Measurements from ENCODE around the gene IRF3.
A peak's percentile ranks its signal among the peaks of the same experiment; 100 is the strongest.

Gene IRF3

GRCh38 chr19:49651029-49651819 lies 14.4 kb downstream of the IRF3 start:
- no peak overlapping the region for H3K4me3 ChIP-seq (ENCODE audit: control insufficient read depth, low read depth, low read length)
- DNase-seq (ENCODE audit: low read depth), result no peak
- TF ChIP-seq, protein P1, sequence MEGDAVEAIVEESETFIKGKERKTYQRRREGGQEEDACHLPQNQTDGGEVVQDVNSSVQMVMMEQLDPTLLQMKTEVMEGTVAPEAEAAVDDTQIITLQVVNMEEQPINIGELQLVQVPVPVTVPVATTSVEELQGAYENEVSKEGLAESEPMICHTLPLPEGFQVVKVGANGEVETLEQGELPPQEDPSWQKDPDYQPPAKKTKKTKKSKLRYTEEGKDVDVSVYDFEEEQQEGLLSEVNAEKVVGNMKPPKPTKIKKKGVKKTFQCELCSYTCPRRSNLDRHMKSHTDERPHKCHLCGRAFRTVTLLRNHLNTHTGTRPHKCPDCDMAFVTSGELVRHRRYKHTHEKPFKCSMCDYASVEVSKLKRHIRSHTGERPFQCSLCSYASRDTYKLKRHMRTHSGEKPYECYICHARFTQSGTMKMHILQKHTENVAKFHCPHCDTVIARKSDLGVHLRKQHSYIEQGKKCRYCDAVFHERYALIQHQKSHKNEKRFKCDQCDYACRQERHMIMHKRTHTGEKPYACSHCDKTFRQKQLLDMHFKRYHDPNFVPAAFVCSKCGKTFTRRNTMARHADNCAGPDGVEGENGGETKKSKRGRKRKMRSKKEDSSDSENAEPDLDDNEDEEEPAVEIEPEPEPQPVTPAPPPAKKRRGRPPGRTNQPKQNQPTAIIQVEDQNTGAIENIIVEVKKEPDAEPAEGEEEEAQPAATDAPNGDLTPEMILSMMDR (conservative IDR thresholded peaks at IDR 0.05; ENCODE audit: control insufficient read depth, insufficient read depth, low read depth, low read length), result no peak

DNA sequence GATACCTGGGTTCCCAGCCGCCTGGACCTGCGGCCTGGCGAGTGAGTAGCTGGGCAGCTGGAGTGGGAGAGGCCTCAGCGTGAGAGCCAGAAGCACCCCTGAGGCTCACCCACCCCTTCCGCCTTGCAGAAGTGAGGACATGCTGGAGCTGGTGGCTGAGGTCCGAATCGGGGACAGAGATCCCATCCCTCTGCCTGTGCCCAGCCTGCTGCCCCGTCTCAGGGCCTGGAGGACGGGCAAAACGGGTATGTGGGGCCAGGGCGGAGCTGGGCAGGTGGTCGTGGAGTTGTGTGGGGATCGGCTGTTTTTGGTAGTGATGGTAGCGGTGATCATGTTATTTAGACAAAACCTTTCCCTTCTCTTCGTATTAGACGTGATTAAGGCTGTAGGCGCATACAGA lies 19.1 kb downstream of the IRF3 start:
- TF ChIP-seq, protein P1 (conservative IDR thresholded peaks at IDR 0.05; ENCODE audit: control insufficient read depth, insufficient read depth, low read depth, low read length), result no peak
- no peak overlapping the region for H3K4me3 ChIP-seq (ENCODE audit: control insufficient read depth, low read depth, low read length)
- no peak for DNase-seq (ENCODE audit: low read depth)

GRCh38 chr19:49645995-49646394 lies 19.7 kb downstream of the IRF3 start:
- TF ChIP-seq, protein P1 (conservative IDR thresholded peaks at IDR 0.05; ENCODE audit: control insufficient read depth, insufficient read depth, low read depth, low read length), result no peak
- DNase-seq (ENCODE audit: low read depth), result no peak
- no peak overlapping the region for H3K4me3 ChIP-seq (ENCODE audit: control insufficient read depth, low read depth, low read length)

GRCh38 chr19:49645592-49645991 lies 20.1 kb downstream of the IRF3 start:
- DNase-seq (ENCODE audit: low read depth), result no peak
- no peak overlapping the region for H3K4me3 ChIP-seq (ENCODE audit: control insufficient read depth, low read depth, low read length)

GRCh38 chr19:49643466-49643865 lies 22.2 kb downstream of the IRF3 start:
- TF ChIP-seq, protein P1 (conservative IDR thresholded peaks at IDR 0.05; ENCODE audit: control insufficient read depth, insufficient read depth, low read depth, low read length), result no peak
- peak overlapping the region; percentile 99 for H3K4me3 ChIP-seq (ENCODE audit: control insufficient read depth, low read depth, low read length)
- DNase-seq (ENCODE audit: low read depth), result no peak

More at GRCh38 chr19:49645592-49645991, 20.1 kb downstream of the IRF3 start:
- TF ChIP-seq, protein P1 (conservative IDR thresholded peaks at IDR 0.05; ENCODE audit: control insufficient read depth, insufficient read depth, low read depth, low read length), result no peak

GRCh38 chr19:49642492-49643035 lies 23.1 kb downstream of the IRF3 start:
- TF ChIP-seq, protein P1 (conservative IDR thresholded peaks at IDR 0.05; ENCODE audit: control insufficient read depth, insufficient read depth, low read depth, low read length), result no peak
- peak overlapping the region; percentile 99 for H3K4me3 ChIP-seq (ENCODE audit: control insufficient read depth, low read depth, low read length)
- no peak for DNase-seq (ENCODE audit: low read depth)
